Measurements from ENCODE around the gene HBZ.
"Not testable (repeated sequence)": the region's sequence is repeated elsewhere in the genome, so short reads cannot be mapped to it uniquely, and the experiment has no call there.

The HBZ gene

DNA sequence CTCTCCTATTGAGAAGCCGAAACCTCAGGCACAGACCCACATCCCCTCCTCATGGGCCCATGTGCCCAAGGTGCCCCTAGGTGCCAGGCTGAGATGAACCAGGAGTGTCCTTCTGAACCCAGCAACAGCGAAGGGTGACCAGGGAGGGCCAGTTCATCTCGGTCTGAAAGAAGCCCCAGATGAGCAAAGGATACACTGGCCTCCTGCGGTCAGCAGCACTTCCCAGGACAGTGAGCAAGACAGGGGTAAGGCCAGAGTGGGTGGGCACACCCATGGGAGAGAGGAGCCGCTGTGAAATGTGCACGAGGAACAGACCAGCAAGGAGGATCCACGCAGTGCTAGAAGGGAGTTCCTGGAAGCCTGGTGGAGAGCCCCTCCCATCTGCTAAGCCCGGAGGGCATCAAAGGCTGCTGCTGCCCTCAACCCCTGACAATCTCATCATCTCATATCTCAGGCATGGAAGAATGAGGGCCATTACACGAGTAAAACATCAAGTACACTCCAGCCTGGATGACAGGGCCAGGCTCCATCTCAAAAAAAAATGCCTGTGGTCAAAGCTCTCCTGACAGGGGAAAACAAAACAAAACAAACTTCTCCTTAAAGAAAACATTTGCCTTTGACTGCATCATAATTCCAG, 3.3 kb upstream of the HBZ start:
- H3K27ac Mint-ChIP-seq = no peak overlapping the region
- ATAC-seq = no peak
- H3K4me1 Mint-ChIP-seq = no peaks in the 10 kb centered on the region

DNA sequence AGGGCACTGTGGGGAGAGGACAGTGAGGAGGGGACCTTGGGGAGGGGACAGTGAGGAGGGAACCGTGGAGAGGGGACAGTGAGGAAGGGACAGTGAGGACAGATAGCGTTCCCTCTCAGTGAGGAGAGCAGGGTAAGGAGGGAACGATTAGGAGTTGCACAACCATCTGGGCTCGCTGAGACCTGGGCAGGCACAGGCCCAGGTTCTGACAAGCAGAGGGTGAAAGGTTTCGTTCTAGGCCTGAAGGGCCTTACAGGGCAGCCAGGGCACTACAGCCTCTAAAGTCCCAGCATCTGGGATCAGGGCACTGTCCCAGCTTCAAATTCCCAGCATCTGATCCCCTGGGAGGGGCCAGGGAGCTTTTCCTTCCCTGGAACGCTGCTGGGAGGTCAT, 681 bp downstream of the HBZ start:
- H3K4me3 Mint-ChIP-seq; H3K27ac Mint-ChIP-seq; H3K9me3 Mint-ChIP-seq; DNase-seq; H3K36me3 Mint-ChIP-seq (ENCODE audit: low read depth); H3K4me1 Mint-ChIP-seq: not testable (repeated sequence)
- peaks cover 54% of the 10 kb centered on the region for H3K27me3 Mint-ChIP-seq
- peak; percentile 27 for ATAC-seq

More for the DNA sequence above, 3.3 kb upstream of the HBZ start:
- Mint-ChIP-seq H3K9me3 (no peaks in the 10 kb centered on the region), H3K27me3 (peaks cover 33% of the 10 kb centered on the region), H3K36me3 (ENCODE audit: low read depth) (no peaks in the 10 kb centered on the region), H3K4me3 (no peak overlapping the region)
- DNase-seq = no peak

DNA sequence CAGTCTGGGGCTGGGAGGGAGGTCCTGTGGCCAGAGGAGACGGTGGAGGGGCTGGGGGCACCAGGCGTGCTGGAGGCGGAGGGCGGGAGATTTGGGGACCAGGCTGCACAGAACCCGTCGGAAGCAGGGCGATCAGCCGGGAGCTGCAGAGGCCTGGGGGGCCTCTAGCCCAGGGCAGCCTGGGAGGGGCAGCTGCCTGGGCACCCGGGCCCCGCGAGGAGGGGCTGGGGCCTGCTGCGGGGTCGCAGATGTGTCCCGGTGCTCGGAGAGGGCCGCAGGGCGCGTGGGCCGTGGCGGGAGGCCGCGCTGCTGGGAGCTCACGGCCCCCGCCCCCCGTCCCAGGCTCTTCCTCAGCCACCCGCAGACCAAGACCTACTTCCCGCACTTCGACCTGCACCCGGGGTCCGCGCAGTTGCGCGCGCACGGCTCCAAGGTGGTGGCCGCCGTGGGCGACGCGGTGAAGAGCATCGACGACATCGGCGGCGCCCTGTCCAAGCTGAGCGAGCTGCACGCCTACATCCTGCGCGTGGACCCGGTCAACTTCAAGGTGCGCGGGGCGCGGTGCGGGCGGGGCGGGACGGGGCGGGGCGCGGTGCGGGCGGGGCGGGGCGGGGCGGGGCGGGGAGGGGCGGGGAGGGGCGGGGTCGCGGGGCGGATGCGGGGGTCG, 1.2 kb downstream of the HBZ start:
- peaks cover 49% of the 10 kb centered on the region for H3K27me3 Mint-ChIP-seq
- H3K27ac Mint-ChIP-seq; H3K4me3 Mint-ChIP-seq; H3K4me1 Mint-ChIP-seq; DNase-seq; H3K9me3 Mint-ChIP-seq; H3K36me3 Mint-ChIP-seq (ENCODE audit: low read depth): not testable (repeated sequence)
- peak; percentile 50 for ATAC-seq

DNA sequence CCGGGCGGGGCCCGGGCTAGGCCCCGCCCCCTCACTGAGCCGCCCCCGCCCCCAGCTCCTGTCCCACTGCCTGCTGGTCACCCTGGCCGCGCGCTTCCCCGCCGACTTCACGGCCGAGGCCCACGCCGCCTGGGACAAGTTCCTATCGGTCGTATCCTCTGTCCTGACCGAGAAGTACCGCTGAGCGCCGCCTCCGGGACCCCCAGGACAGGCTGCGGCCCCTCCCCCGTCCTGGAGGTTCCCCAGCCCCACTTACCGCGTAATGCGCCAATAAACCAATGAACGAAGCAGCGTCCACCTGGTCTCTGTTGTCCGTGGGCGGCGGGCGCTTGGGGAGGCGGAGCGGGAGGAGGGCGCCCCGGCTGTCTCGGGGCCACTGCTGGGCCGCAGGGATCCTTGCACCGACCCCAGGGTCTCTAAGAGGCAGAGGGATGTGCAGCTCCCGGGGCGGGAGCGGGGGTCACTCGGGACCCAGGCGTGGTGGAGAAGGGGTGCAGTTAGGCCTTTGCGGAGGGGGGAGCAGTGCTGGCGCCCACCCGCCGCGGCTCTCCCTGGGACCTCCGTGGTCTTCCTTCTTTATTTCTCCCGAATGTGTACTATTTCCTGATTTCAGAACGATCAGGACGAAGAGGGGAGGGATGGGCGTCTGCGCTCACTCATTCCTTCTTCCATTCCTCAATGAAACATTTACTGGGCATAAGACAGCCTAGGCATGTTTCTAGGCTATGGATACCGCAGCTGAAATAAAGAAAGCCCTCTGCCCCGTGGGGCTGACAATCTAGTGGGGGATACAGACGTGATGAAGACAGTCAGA, 2.0 kb downstream of the HBZ start:
- H3K27ac Mint-ChIP-seq = no peak overlapping the region
- H3K9me3 Mint-ChIP-seq = no peaks in the 10 kb centered on the region
- ATAC-seq (peak; percentile 31), DNase-seq (no peak)
- no peaks in the 10 kb centered on the region for H3K36me3 Mint-ChIP-seq (ENCODE audit: low read depth)
- H3K27me3 Mint-ChIP-seq = peaks cover 47% of the 10 kb centered on the region
- H3K4me3 Mint-ChIP-seq = peak overlapping the region; percentile 50
- peaks cover 5% of the 10 kb centered on the region for H3K4me1 Mint-ChIP-seq

GRCh38 chr16:155031-155398, 2.6 kb downstream of the HBZ start:
- no peak for DNase-seq
- no peak for ATAC-seq
- no peak overlapping the region for H3K27ac Mint-ChIP-seq
- H3K4me1 Mint-ChIP-seq = peaks cover 5% of the 10 kb centered on the region
- peaks cover 49% of the 10 kb centered on the region for H3K27me3 Mint-ChIP-seq
- no peaks in the 10 kb centered on the region for H3K36me3 Mint-ChIP-seq (ENCODE audit: low read depth)
- peak overlapping the region; percentile 50 for H3K4me3 Mint-ChIP-seq
- no peaks in the 10 kb centered on the region for H3K9me3 Mint-ChIP-seq

- no peak overlapping the region for H3K4me3 Mint-ChIP-seq
- H3K27me3 Mint-ChIP-seq = peaks cover 39% of the 10 kb centered on the region
Measured at GRCh38 chr16:159136-159849, 6.8 kb downstream of the HBZ start.

DNA sequence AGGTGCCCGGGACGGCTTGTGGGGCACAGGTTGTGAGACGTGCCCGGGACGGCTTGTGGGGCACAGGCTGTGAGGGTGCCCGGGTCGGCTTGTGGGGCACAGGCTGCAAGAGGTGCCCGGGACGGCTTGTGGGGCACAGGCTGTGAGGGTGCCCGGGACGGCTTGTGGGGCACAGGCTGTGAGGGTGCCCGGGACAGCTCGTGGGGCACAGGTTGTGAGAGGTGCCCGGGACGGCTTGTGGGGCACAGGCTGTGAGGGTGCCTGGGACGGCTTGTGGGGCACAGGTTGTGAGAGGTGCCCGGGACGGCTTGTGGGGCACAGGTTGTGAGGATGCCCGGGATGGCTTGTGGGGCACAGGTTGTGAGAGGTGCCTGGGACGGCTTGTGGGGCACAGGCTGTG, 7.8 kb downstream of the HBZ start:
- ATAC-seq; H3K4me3 Mint-ChIP-seq; H3K27ac Mint-ChIP-seq; H3K9me3 Mint-ChIP-seq; H3K36me3 Mint-ChIP-seq (ENCODE audit: low read depth); DNase-seq; H3K4me1 Mint-ChIP-seq: not testable (repeated sequence)
- peaks cover 33% of the 10 kb centered on the region for H3K27me3 Mint-ChIP-seq

More at GRCh38 chr16:159136-159849, 6.8 kb downstream of the HBZ start:
- Mint-ChIP-seq H3K36me3 (ENCODE audit: low read depth) (no peaks in the 10 kb centered on the region), H3K27ac (no peak overlapping the region), H3K4me1 (peaks cover 6% of the 10 kb centered on the region), H3K9me3 (no peaks in the 10 kb centered on the region)
- DNase-seq = no peak
- ATAC-seq = no peak

DNA sequence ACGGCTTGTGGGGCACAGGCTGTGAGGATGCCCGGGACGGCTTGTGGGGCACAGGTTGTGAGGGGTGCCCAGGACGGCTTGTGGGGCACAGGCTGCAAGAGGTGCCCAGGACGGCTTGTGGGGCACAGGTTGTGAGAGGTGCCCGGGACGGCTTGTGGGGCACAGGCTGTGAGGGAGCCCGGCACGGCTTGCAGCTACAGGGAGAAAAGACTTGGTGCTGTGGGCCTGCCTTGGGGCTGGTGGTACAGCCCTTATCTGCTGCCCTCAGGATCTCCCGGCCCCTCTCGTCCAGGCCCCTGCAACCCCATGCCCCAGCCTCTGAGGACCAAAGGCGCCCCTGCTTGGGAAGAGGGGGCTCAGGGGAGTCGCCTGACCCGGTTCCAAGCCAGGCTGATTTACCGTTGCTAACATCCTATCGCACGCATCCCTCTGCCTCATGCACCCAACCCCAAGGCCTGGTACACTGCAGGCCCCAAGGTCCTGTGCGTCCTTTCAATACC, 8.3 kb downstream of the HBZ start:
- H3K4me3 Mint-ChIP-seq = no peak overlapping the region
- peaks cover 33% of the 10 kb centered on the region for H3K27me3 Mint-ChIP-seq
- H3K27ac Mint-ChIP-seq = no peak overlapping the region
- DNase-seq = no peak
- H3K36me3 Mint-ChIP-seq (ENCODE audit: low read depth) = no peaks in the 10 kb centered on the region
- H3K4me1 Mint-ChIP-seq = peaks cover 3% of the 10 kb centered on the region
- H3K9me3 Mint-ChIP-seq = no peaks in the 10 kb centered on the region
- no peak for ATAC-seq

GRCh38 chr16:162271-162991, 10.0 kb downstream of the HBZ start:
- DNase-seq (no peak), ATAC-seq (no peak)
- Mint-ChIP-seq H3K36me3 (ENCODE audit: low read depth) (no peaks in the 10 kb centered on the region), H3K4me3 (no peak overlapping the region), H3K27ac (no peak overlapping the region), H3K9me3 (no peaks in the 10 kb centered on the region), H3K4me1 (peaks cover 4% of the 10 kb centered on the region), H3K27me3 (peaks cover 36% of the 10 kb centered on the region)

- not testable (repeated sequence) for H3K27ac Mint-ChIP-seq; DNase-seq; H3K9me3 Mint-ChIP-seq; H3K36me3 Mint-ChIP-seq (ENCODE audit: low read depth); H3K4me1 Mint-ChIP-seq; H3K4me3 Mint-ChIP-seq; ATAC-seq
- peaks cover 38% of the 10 kb centered on the region for H3K27me3 Mint-ChIP-seq
Measured at GRCh38 chr16:163139-163538, 10.7 kb downstream of the HBZ start.

DNA sequence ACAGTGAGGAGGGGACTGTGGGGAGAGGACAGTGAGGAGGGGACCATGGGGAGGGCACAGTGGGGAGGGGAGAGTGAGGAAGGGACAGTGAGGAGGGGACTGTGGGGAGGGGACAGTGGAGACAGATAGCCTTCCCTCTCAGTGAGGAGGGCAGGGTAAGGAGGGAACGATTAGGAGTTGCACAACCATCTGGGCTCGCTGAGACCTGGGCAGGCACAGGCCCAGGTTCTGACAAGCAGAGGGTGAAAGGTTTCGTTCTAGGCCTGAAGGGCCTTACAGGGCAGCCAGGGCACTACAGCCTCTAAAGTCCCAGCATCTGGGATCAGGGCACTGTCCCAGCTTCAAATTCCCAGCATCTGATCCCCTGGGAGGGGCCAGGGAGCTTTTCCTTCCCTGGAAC, 11.3 kb downstream of the HBZ start:
- not testable (repeated sequence) for H3K9me3 Mint-ChIP-seq; DNase-seq; H3K36me3 Mint-ChIP-seq (ENCODE audit: low read depth); H3K27ac Mint-ChIP-seq; H3K4me3 Mint-ChIP-seq; H3K4me1 Mint-ChIP-seq
- peaks cover 44% of the 10 kb centered on the region for H3K27me3 Mint-ChIP-seq
- peak; percentile 40 for ATAC-seq

- not testable (repeated sequence) for H3K36me3 Mint-ChIP-seq (ENCODE audit: low read depth); DNase-seq
Measured at GRCh38 chr16:164134-164823, 11.8 kb downstream of the HBZ start.

GRCh38 chr16:164827-165538, 12.5 kb downstream of the HBZ start:
- H3K4me3 Mint-ChIP-seq = peak overlapping the region; percentile 34
- no peaks in the 10 kb centered on the region for H3K36me3 Mint-ChIP-seq (ENCODE audit: low read depth)
- H3K9me3 Mint-ChIP-seq = no peaks in the 10 kb centered on the region
- DNase-seq = no peak
- no peak overlapping the region for H3K27ac Mint-ChIP-seq
- peaks cover 4% of the 10 kb centered on the region for H3K4me1 Mint-ChIP-seq
- H3K27me3 Mint-ChIP-seq = peaks cover 46% of the 10 kb centered on the region
- no peak for ATAC-seq

More at GRCh38 chr16:164134-164823, 11.8 kb downstream of the HBZ start:
- ATAC-seq = peak; percentile 27
- H3K27ac Mint-ChIP-seq, H3K4me3 Mint-ChIP-seq, H3K4me1 Mint-ChIP-seq, H3K9me3 Mint-ChIP-seq: not testable (repeated sequence)
- peaks cover 46% of the 10 kb centered on the region for H3K27me3 Mint-ChIP-seq

Data from activated naive CD8-positive, alpha-beta T cell treated with anti-CD3 and anti-CD28 coated beads, Interleukin-2, amount 50 U/mL, for 24 hours (primary cell).